Keratinocyte (primary cell): ENCODE results near the gene TMC7. TPM values are rescaled to one million over a fixed set of nuclear protein-coding genes. Genes with fewer than 3 reads are reported as not detected.

Experiments used
- DNase-seq: peaks from one replicate; pipeline ENCODE4 v3.0.0-alpha.2; 2011; ENCODE audit warnings: low read depth, missing footprints, low spot score
- FAIRE-seq: peaks from 2 replicates; lab custom pipeline; 2011; peaks lifted over from hg19 to GRCh38; lab: Jason Lieb, UNC
- H2AFZ ChIP-seq: 2 replicates; pipeline ENCODE4 v1.6.0; 2012; ENCODE audit warnings: low read length, control low read depth, inconsistent platforms; ENCODE audit not compliant: control insufficient read depth
- H3K27ac ChIP-seq: 2 replicates; pipeline ENCODE4 v1.5.1; 2011; ENCODE audit warnings: low read length; ENCODE audit not compliant: control insufficient read depth, insufficient read depth
- H3K27me3 ChIP-seq: 3 replicates; pipeline ENCODE4 v1.6.0; 2011; ENCODE audit warnings: low read length; ENCODE audit not compliant: control insufficient read depth, insufficient read depth; ENCODE audit errors: extremely low read depth
- H3K36me3 ChIP-seq, 2 experiments: 2 replicates in 1 of 2; 3 replicates in 1 of 2; pipeline ENCODE4 v1.5.1; 2011; ENCODE audit warnings: low read length in 2 of 2, mild to moderate bottlenecking in 1 of 2; ENCODE audit not compliant: control insufficient read depth in 2 of 2, insufficient read depth in 2 of 2; ENCODE audit errors: extremely low read depth in 1 of 2
- H3K4me1 ChIP-seq: 3 replicates; pipeline ENCODE4 v1.5.1; 2011; ENCODE audit warnings: low read length; ENCODE audit not compliant: control insufficient read depth, insufficient read depth; ENCODE audit errors: extremely low read depth
- H3K4me2 ChIP-seq: 3 replicates; pipeline ENCODE4 v1.6.0; 2011; ENCODE audit warnings: low read depth, low read length; ENCODE audit not compliant: control insufficient read depth, insufficient read depth; ENCODE audit errors: extremely low read depth
- H3K4me3 ChIP-seq, 3 experiments: fragments of 200-600 bp in 1 of 3; sonication (generic) in 1 of 3; 2 replicates in 2 of 3; 3 replicates in 1 of 3; pipeline ENCODE4 v1.5.1; 2011 to 2016; ENCODE audit warnings: low read length in 3 of 3, mild to moderate bottlenecking in 3 of 3, control low read depth in 2 of 3, inconsistent platforms in 1 of 3, low read depth in 1 of 3, mixed read lengths in 1 of 3, mixed run types in 1 of 3, moderate library complexity in 1 of 3; ENCODE audit not compliant: control insufficient read depth in 2 of 3, insufficient read depth in 2 of 3; ENCODE audit errors: extremely low read depth in 1 of 3
- H3K79me2 ChIP-seq: 2 replicates; pipeline ENCODE4 v1.6.0; 2012; ENCODE audit warnings: low read length; ENCODE audit not compliant: control insufficient read depth, insufficient read depth
- H3K9ac ChIP-seq: 3 replicates; pipeline ENCODE4 v1.6.0; 2011; ENCODE audit warnings: low read length; ENCODE audit not compliant: control insufficient read depth, insufficient read depth; ENCODE audit errors: extremely low read depth
- H3K9me1 ChIP-seq: 3 replicates; pipeline ENCODE4 v1.6.0; 2011; ENCODE audit warnings: low read length; ENCODE audit not compliant: control insufficient read depth, insufficient read depth; ENCODE audit errors: extremely low read depth
- H3K9me3 ChIP-seq: 2 replicates; pipeline ENCODE4 v1.5.1; 2012; ENCODE audit warnings: low read depth, low read length; ENCODE audit not compliant: control insufficient read depth
- H4K20me1 ChIP-seq: 3 replicates; pipeline ENCODE4 v1.6.0; 2011; ENCODE audit warnings: low read length; ENCODE audit not compliant: control insufficient read depth, insufficient read depth; ENCODE audit errors: extremely low read depth
- CTCF ChIP-seq, 3 experiments: IDR thresholded peaks in 1 of 3; conservative IDR thresholded peaks in 1 of 3; optimal IDR thresholded peaks in 1 of 3; 2 replicates in 2 of 3; 3 replicates in 1 of 3; pipeline versions ENCODE3 to v1.5.1; 2011; ENCODE audit warnings: low read length in 3 of 3, mild to moderate bottlenecking in 3 of 3, moderate library complexity in 2 of 3, control low read depth in 1 of 3, inconsistent platforms in 1 of 3; ENCODE audit not compliant: insufficient read depth in 2 of 3; ENCODE audit errors: extremely low read depth in 1 of 3
- EZH2 ChIP-seq: IDR thresholded peaks from one replicate; pipeline ENCODE4 v1.6.1; 2012; ENCODE audit warnings: inconsistent platforms, mild to moderate bottlenecking, low read length, moderate library complexity
- dilution Hi-C: fragments of 300-500 bp; cut with MboI; formaldehyde crosslinking; loops from one replicate; pipeline ENCODE4 v1.7.0; 2020; ENCODE audit warnings: low sequenced_read_pairs; ENCODE audit not compliant: extremely low pct_ligation_motif_present
- polyA plus RNA-seq, 5 experiments: library from polyadenylated mRNA; depleted of rRNA in 3 of 5; stranded (reverse) in 3 of 5; stranded (forward) in 1 of 5; unstranded in 1 of 5; fragments of >200 nt; gene quantifications; 1 replicate in 1 of 5; 2 replicates in 3 of 5; 3 replicates in 1 of 5; pipeline versions ENCODE4 v1.2.1 to v1.2.3, GENCODE V29; 2011 to 2012; ENCODE audit warnings: missing spikeins in 2 of 5, low read depth in 1 of 5, low replicate concordance in 1 of 5

TMC7 gene
- polyA plus RNA-seq, 1 donor (not counting 4 experiments of a cell fraction or from before 2014, with no cell fraction given): 8.5 TPM

- no peak overlapping the region for H3K4me3 ChIP-seq
- no peaks in the 10 kb centered on the region for H4K20me1 ChIP-seq
- H3K27me3 ChIP-seq: no peaks in the 10 kb centered on the region
- H3K4me1 ChIP-seq: peaks cover 13% of the 10 kb centered on the region
- TF ChIP-seq EZH2: no peak
- TF ChIP-seq CTCF (optimal IDR thresholded peaks at IDR 0.05 in 1 of 3, IDR thresholded peaks at IDR 0.05 in 1 of 3, conservative IDR thresholded peaks at IDR 0.05 in 1 of 3; ENCODE audit: extremely low read depth in 1 of 3, insufficient read depth in 2 of 3, low read length in 3 of 3): no peak
- H3K9me1 ChIP-seq: no peaks in the 10 kb centered on the region
- no peak overlapping the region for H3K4me2 ChIP-seq
- dilution Hi-C loops: no loop called here
- no peaks in the 10 kb centered on the region for H3K79me2 ChIP-seq
- no peak overlapping the region for H3K9ac ChIP-seq
- no peak for FAIRE-seq
- no peak overlapping the region for H2AFZ ChIP-seq
- DNase-seq: no peak
- H3K9me3 ChIP-seq: no peaks in the 10 kb centered on the region
- no peaks in the 10 kb centered on the region for H3K36me3 ChIP-seq
- no peak overlapping the region for H3K27ac ChIP-seq
Measured at GRCh38 chr16:19109288-19109664, 125.5 kb downstream of the TMC7 start.

- FAIRE-seq: no peak
Measured at GRCh38 chr16:19110537-19111360, 127.0 kb downstream of the TMC7 start.

More at GRCh38 chr16:19110537-19111360, 127.0 kb downstream of the TMC7 start:
- Histone ChIP-seq H3K36me3 (no peaks in the 10 kb centered on the region), H3K9me1 (no peaks in the 10 kb centered on the region), H3K27me3 (no peaks in the 10 kb centered on the region), H3K9me3 (no peaks in the 10 kb centered on the region), H3K4me3 (no peak overlapping the region), H3K9ac (no peak overlapping the region), H4K20me1 (no peaks in the 10 kb centered on the region), H2AFZ (no peak overlapping the region), H3K4me1 (peaks cover 18% of the 10 kb centered on the region), H3K79me2 (peaks cover 5% of the 10 kb centered on the region), H3K27ac (no peak overlapping the region), H3K4me2 (no peak overlapping the region)
- dilution Hi-C loops: no loop called here
- TF ChIP-seq CTCF (optimal IDR thresholded peaks at IDR 0.05 in 1 of 3, IDR thresholded peaks at IDR 0.05 in 1 of 3, conservative IDR thresholded peaks at IDR 0.05 in 1 of 3; ENCODE audit: extremely low read depth in 1 of 3, insufficient read depth in 2 of 3, low read length in 3 of 3) (no peak), EZH2 (no peak)
- no peak for DNase-seq
